Kasumi-1 (cell line): Measurements from ENCODE around the gene PPM1H.
A peak's percentile ranks its signal among the peaks of the same experiment; 100 is the strongest.
"Not testable (repeated sequence)": the region's sequence is repeated elsewhere in the genome, so short reads cannot be mapped to it uniquely, and the experiment has no call there.

Experiments used
- DNase-seq, 2 experiments: peaks; one replicate each; lab custom pipeline; 2025; lab: John Stamatoyannopoulos, UW

PPM1H gene

GRCh38 chr12:62767946-62768345 is 167.0 kb downstream of the PPM1H start:
- no peak for DNase-seq

- no peak for DNase-seq
These were observed 167.5 kb downstream of the PPM1H start for GRCh38 chr12:62767496-62767895.

DNA sequence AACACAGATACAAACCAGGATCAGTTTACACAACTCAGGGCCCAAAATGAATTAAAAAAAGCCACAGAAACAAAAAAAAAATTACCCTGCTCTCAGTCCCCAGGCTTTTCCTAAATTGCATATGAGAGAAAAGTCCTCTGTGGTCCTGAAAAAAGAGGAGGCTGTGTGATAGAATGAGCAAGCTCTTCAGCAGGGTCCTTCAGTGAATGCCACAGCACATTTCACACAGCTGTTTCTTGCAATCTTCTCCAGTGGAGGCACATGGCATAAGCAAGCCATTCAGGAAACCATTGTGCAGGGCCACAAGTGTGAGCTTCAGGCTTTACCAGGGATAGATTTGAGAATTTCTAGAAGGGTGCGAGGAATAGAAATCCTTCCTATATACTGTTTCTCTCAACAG is 168.5 kb downstream of the PPM1H start:
- peak in 1 of 2 experiments; percentile 12 for DNase-seq

DNA sequence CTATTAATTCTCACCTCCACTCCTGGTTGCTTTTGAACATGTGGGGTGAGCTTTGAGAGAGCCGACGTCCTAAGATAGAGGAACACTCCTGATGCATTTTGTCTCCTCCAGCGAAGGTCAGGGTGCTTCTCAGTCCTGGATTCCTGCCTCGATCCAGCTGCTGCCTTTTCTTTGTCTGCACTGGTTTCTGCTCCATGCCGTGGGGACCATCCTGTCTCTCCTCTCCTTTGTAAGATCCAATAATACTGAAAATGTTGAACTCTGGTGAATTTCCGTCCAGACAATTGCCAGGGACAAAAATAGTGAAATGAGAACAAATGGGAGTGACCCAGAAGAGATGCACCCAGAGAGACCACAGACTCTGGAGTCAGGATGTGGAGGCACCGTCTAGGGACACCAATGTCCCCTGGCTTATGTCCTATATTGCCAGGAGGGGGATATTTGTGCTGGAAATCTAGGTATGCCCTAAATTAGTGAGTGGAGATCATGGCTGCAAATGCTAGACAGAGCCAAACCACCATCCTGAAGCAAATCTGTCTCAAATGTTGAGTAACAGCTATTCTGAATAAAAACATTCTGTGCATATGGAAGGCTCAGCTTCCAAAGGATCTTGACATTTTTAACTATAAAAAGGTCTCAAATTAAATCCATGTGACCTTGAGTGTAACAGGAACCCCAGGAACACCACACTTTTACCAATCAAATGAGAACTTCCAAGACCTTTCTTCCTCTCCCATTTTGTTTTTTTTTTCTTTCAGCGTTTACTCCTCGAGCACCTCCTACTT is 170.9 kb downstream of the PPM1H start:
- no peak for DNase-seq

- DNase-seq: no peak
These were observed 171.6 kb downstream of the PPM1H start for GRCh38 chr12:62763312-62763711.

DNA sequence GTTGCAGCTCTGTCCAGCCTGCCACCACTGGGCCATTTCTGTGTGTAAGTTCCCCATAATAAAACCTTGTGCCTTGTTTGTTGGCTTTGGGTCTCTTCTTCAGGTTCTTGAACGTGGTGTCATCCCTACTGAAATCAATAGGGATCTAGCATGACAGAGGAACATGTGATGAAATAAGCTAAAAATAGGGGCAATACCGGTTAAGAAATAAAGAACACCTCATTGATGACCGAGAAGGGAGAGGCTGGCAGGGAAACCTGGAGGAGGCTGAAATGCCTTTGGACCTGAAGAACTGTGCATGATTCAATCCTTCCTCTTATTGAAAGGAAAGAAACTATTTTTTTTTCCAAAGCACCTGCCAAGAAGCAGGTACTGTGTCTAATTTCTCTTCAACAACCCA is 172.3 kb downstream of the PPM1H start:
- DNase-seq: no peak

- DNase-seq: no peak
These were observed 173.3 kb downstream of the PPM1H start for GRCh38 chr12:62761658-62762057.

- no peak for DNase-seq
These were observed 174.2 kb downstream of the PPM1H start for GRCh38 chr12:62760779-62761178.

GRCh38 chr12:62760341-62760740 is 174.6 kb downstream of the PPM1H start:
- not testable (repeated sequence) for DNase-seq

GRCh38 chr12:62758216-62758615 is 176.7 kb downstream of the PPM1H start:
- DNase-seq: no peak

DNA sequence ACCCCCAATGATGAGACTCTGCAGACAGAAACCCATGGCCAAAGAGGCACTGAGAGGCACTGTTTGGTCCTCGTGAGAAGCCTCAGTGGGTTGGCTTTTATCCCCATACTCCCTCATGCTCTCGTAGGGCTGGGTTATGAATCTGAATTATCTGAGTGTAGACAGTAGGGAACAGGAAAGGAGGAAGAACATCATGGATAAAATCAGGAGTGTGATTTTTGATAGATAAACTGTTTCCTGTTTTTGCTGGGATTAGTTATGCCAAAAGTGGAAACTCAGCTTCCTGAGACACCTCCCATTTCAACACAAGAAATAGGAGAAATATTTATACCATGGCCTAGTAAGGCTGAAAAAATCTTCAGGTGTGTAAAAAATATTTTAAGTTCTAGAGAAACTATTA is 177.9 kb downstream of the PPM1H start:
- DNase-seq: no peak

- no peak for DNase-seq
These were observed 180.2 kb downstream of the PPM1H start for GRCh38 chr12:62754706-62755105.

GRCh38 chr12:62751810-62752155 is 183.2 kb downstream of the PPM1H start:
- no peak for DNase-seq

GRCh38 chr12:62750941-62751809 is 183.8 kb downstream of the PPM1H start:
- no peak for DNase-seq

- DNase-seq: no peak
These were observed 185.4 kb downstream of the PPM1H start for GRCh38 chr12:62749586-62749985.

DNA sequence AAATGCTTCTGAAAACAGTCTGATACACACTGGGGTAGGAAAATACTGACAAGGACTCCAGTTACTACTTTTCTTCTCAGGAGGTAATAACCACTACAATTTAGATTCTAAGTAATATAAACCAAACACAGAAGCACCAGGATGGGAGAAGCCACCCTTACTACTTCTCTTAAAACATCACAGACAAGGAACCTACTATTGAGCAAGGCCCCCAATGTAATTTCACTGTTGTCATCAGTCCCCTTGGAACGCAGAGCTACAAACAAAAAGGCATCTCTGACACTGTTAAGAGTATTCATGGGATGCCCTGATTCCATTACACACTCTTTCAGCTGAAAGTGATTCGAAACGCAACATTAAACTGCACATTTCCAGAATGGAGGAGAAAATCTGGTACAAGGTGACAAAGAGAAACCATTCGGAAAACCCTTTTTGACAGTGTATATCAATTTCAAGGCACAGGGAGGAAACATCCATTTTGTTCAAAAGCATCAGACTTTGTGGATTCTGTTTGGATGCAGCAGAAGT is 185.9 kb downstream of the PPM1H start:
- no peak for DNase-seq

- DNase-seq: peak; percentile 36 to 42
These were observed 190.4 kb downstream of the PPM1H start for GRCh38 chr12:62744551-62744950.

DNA sequence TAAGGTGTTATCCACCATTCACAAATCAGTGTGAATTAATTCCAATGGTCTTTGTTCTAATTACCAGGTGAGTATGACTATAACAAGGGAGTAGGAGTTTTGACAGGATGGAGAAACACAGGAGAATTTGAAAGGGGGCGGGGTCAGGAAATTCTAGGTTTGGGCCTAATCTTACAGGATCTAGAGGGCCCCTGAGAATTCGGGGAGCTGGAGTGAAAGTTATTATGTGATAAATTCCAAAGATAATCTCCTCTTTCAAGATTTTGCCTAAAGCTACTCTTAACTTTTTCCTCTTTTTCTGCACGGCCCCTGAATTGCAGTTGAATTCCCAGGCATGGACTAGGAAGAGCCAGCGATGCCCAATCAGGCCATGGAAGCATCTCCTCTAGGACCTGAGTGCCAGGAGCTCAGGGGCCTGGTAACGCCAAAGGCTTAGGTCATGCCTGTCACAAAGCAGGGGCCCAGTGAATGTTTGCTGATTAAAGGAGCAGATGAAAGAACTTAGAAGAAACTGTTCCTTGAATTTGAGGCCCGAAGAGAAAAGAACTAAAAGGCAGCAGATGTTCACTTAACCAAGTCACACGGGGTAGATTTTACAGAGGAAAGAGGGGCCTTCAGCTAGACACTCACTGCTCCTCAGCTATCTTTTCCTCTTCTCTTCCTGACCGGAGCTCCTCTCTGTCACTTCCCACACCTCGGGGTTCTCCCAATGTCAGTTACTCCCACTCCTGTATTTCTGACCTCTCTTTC is 195.5 kb downstream of the PPM1H start:
- no peak for DNase-seq

- DNase-seq: no peak
These were observed 196.3 kb downstream of the PPM1H start for GRCh38 chr12:62738616-62739015.

GRCh38 chr12:62738105-62738504 is 196.8 kb downstream of the PPM1H start:
- DNase-seq: no peak

DNA sequence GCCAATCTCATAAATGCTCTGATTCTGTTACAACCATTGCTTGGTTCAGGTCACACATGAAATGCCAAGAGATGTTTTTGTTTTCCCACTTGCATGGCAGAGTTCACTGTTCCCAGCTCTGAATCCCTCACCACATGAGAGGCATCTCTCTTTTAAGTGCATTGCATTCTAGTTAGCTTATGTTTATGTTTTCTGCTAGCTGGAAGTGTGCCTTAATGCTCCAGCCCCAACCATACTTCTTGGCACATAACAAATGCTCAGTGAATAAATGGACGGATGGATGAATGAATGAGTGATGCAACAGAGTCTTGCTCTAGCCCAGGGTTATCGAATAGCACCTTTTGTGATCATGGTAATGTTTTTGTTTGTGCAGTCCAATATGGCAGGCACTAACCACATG is 197.3 kb downstream of the PPM1H start:
- DNase-seq: no peak

GRCh38 chr12:62737188-62737587 is 197.8 kb downstream of the PPM1H start:
- no peak for DNase-seq
